H1 (cell line): ENCODE measurements around the gene RPIA. TPM values are rescaled to one million over a fixed set of nuclear protein-coding genes. Genes with fewer than 3 reads are reported as not detected.

Experiments
- BCL11A ChIP-seq, 2 experiments: IDR thresholded peaks; one replicate each; pipeline ENCODE4 v1.6.1; 2011; ENCODE audit warnings: low read depth in 2 of 2, low read length in 2 of 2, mild to moderate bottlenecking in 2 of 2
- CHD1 ChIP-seq: IDR thresholded peaks from 2 replicates; pipeline ENCODE4 v1.6.1; 2012; ENCODE audit warnings: low read depth, low read length, improper control_type of control experiment
- CHD7 ChIP-seq: fragments of 300-600 bp; sonication (generic); IDR thresholded peaks from 2 replicates; pipeline ENCODE4 v1.7.1; 2012; ENCODE audit warnings: low read length, moderate library complexity, mild to moderate bottlenecking, inconsistent platforms; ENCODE audit not compliant: insufficient replicate concordance
- FOSL1 ChIP-seq: IDR thresholded peaks from 2 replicates; pipeline ENCODE4 v1.6.1; 2011; ENCODE audit warnings: mild to moderate bottlenecking, low read depth, low read length, moderate library complexity; ENCODE audit not compliant: insufficient read depth
- HDAC6 ChIP-seq: IDR thresholded peaks from one replicate; pipeline ENCODE4 v1.7.1; 2012; ENCODE audit warnings: low read depth, mild to moderate bottlenecking, inconsistent platforms, low read length, moderate library complexity
- KDM4A ChIP-seq: IDR thresholded peaks from one replicate; pipeline ENCODE4 v1.7.1; 2012; ENCODE audit warnings: low read depth, mild to moderate bottlenecking, moderate library complexity, low read length, inconsistent platforms; ENCODE audit not compliant: severe bottlenecking
- NANOG ChIP-seq: IDR thresholded peaks from 2 replicates; pipeline ENCODE4 v1.6.1; 2011; ENCODE audit warnings: low read length, low read depth, mild to moderate bottlenecking, inconsistent platforms; ENCODE audit not compliant: insufficient read depth, poor library complexity, severe bottlenecking
- NRF1 ChIP-seq: IDR thresholded peaks from 2 replicates; pipeline ENCODE4 v1.6.1; 2011; ENCODE audit warnings: mild to moderate bottlenecking, low read depth, low read length, improper control_type of control experiment
- POU5F1 ChIP-seq: IDR thresholded peaks from 2 replicates; pipeline ENCODE4 v1.6.1; 2011; ENCODE audit warnings: low read depth, mild to moderate bottlenecking, low read length, moderate library complexity
- TEAD4 ChIP-seq: IDR thresholded peaks from 2 replicates; pipeline ENCODE4 v1.6.1; 2012; ENCODE audit warnings: low read depth, low read length, inconsistent platforms, mixed read lengths
- polyA plus RNA-seq, 7 experiments: library from polyadenylated mRNA; depleted of rRNA in 3 of 7; stranded (reverse) in 5 of 7; unstranded in 2 of 7; fragments of >200 nt in 5 of 7; fragments of 200-250 nt in 2 of 7; gene quantifications; 1 replicate in 5 of 7; 2 replicates in 1 of 7; 4 replicates in 1 of 7; pipeline versions ENCODE4 v1.2.1 to v1.2.3, GENCODE V29; 2011 to 2013; ENCODE audit warnings: missing spikeins in 2 of 7, mixed read lengths in 2 of 7
- total RNA-seq: library from RNA; stranded (reverse); fragmentation: NEBNext Ultra II Directional; extraction: Animal tissue kit (Norgen Biotek cat#: 25700); gene quantifications from 2 replicates; pipeline ENCODE4 v1.2.1, GENCODE V29; 2021

The RPIA gene
- total and polyA plus RNA-seq, 2 of the 8 experiments (the other 6 are each of a cell fraction or from before 2014, with no cell fraction given) = 13.1 to 24.0 TPM

GRCh38 chr2:88733155-88733902 lies 41.9 kb downstream of the RPIA start (continued):
- TF ChIP-seq CHD7 (no peak), NANOG (no peak), CHD1 (no peak), HDAC6 (no peak), BCL11A (IDR thresholded peaks at IDR 0.05; ENCODE audit: low read depth in 2 of 2, low read length in 2 of 2) (no peak), KDM4A (no peak), TEAD4 (no peak), POU5F1 (no peak), FOSL1 (no peak), NRF1 (no peak)
